ENCODE measurements around the gene CLCNKA.
"Not testable (repeated sequence)": the region's sequence is repeated elsewhere in the genome, so short reads cannot be mapped to it uniquely, and the experiment has no call there.

The CLCNKA gene

DNA sequence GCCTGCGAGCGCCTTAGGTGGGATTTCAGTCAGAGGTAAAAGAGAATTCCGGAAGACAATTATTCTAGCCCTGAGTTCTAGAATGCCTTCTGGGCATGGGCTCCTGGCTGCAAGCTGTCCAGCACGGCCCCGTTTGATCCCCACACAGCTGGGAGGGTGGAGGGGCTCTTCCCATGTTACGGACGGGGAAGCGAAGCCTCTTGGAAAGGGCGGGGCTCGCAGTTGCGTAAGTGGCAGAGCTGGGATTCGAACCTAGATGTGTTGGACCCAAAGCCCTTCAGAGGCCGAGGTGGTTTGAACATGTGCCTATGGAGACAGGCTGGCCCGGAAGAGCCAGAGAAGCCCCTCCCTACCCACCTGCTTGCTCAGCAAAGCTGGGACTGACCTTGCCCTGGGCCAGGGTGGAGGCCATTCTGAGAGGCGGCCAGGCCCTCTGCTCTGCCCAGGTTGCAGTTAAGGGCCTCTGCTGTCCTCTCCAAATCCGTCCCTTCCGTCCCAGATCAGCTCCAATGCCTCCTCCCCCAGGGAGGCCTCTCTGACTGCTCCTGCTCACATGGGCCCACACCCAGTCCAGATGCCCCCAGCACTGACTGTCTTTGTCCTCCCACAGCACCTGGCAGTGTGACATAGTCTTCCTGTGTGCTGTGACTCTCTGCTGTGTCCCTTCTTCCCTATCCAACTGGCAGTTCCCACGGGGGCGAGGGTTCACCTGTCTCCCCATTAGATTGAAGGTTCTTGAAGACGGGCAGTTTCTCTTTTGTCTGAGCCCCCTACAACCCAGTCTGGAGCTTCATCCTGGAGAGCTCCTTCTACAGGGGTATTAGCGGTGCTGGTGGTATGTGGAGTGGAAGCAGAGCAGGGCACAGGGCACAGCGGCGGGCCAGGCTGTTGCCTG lies 2.8 kb upstream of the CLCNKA start:
- TF ChIP-seq CTCF (IDR thresholded peaks at IDR 0.05) (no peak), ZFX (IDR thresholded peaks at IDR 0.05; ENCODE audit: borderline replicate concordance) (no peak)
- H3K27ac ChIP-seq = no peak overlapping the region

DNA sequence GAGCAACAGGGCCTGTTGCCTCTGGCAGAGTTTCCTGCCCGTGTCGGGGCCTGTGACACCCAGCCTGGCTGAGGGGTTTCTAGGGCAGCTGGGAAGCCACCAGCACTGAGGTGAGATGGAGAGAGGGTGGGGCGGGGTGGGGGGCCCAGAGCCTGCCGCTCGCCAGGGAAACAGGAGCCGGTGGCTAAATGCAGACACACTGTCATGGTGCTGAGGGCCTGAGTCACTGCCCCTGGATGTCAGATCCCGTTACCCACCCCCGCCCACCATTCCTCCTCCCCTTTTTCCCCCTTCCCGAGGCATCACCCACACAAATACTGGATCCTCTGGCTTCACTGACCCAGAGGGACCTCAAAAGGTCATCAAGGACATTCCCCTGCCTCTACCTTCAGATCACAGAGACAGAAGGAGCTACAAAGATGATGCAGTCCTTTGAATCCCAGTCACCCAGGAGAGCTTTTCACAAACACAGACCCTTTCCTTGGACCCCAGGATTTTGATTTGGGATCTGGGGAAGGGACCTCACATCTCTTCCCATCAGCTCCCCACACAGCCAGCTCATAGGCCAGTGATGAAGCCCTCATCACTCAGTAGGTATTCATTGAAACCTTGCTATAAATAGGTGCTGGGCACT lies 2.1 kb upstream of the CLCNKA start:
- H3K27ac ChIP-seq = no peak overlapping the region
- TF ChIP-seq CTCF (IDR thresholded peaks at IDR 0.05) (no peak), ZFX (IDR thresholded peaks at IDR 0.05; ENCODE audit: borderline replicate concordance) (no peak)

- no peak overlapping the region for H3K27ac ChIP-seq
- no peak for TF ChIP-seq ZFX (IDR thresholded peaks at IDR 0.05; ENCODE audit: borderline replicate concordance)
- TF ChIP-seq CTCF (IDR thresholded peaks at IDR 0.05) = no peak
These were observed 1.5 kb upstream of the CLCNKA start for GRCh38 chr1:16020325-16020724.

DNA sequence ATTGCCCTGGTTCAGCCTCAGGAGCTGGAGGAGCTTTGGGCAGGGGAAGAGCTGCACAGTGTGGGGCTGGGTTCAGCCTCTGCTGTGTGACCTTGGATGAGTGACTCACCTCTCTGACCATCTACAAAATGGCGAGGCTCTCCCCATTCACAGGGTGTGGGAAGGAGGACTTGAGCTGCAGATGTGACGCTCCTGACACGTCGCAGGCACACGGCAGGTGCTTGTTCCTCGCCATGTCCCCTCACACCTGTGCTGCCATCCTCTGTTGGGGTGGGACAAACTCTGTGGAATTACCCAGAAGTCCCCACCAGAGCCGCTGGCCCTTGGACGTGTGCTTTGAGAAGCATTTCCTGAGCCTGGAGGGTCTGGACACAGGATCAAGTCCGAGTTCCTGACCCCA lies 958 bp upstream of the CLCNKA start:
- H3K27ac ChIP-seq = not testable (repeated sequence)

GRCh38 chr1:16022393-16022792 lies 557 bp downstream of the CLCNKA start:
- TF ChIP-seq CTCF (IDR thresholded peaks at IDR 0.05) = no peak
- TF ChIP-seq ZFX (IDR thresholded peaks at IDR 0.05; ENCODE audit: borderline replicate concordance) = no peak
- no peak overlapping the region for H3K27ac ChIP-seq

GRCh38 chr1:16023050-16023653 lies 1.3 kb downstream of the CLCNKA start:
- H3K27ac ChIP-seq = no peak overlapping the region
- no peak for TF ChIP-seq ZFX (IDR thresholded peaks at IDR 0.05; ENCODE audit: borderline replicate concordance)
- no peak for TF ChIP-seq CTCF (IDR thresholded peaks at IDR 0.05)

DNA sequence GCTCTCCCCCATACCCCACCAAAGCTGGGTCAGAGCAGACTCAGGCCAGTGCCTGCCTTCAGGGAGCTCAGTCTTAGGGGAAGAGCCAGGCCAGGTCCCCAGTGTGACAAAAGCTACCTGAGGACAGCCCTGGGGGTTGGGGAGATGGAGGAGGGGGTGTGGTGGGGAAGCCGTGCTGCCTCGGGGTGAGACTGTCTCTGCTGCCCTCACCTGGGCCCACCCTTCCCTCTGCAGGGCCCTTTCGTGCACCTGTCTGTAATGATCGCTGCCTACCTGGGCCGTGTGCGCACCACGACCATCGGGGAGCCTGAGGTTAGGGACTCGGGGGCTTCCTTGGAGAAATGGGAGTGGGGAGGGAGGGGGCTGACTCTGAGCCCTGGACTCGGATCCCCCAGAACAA lies 4.5 kb downstream of the CLCNKA start:
- H3K27ac ChIP-seq = not testable (repeated sequence)
